ENCODE results near the gene SSH2. TPM values are rescaled to one million over a fixed set of nuclear protein-coding genes. Genes with fewer than 3 reads are reported as not detected.
"Not testable (repeated sequence)": the region's sequence is repeated elsewhere in the genome, so short reads cannot be mapped to it uniquely, and the experiment has no call there.

Gene SSH2
- total and polyA plus RNA-seq, 9 donors, result 4.2 to 13.0 (median 11.8) TPM

GRCh38 chr17:29905086-29905878 lies 24.7 kb downstream of the SSH2 start:
- TF ChIP-seq EP300 (IDR thresholded peaks at IDR 0.05), result no peak
- no peak for TF ChIP-seq CTCF (IDR thresholded peaks at IDR 0.05)
- TF ChIP-seq POLR2A (IDR thresholded peaks at IDR 0.05), result no peak
- H3K27ac ChIP-seq, result no peak overlapping the region
- intact Hi-C loops (cut with DNase I), result no loop called here
- no peaks in the 10 kb centered on the region for H3K36me3 ChIP-seq
- WGBS, 3 donors, result 91 to 98% (median 92%) methylated on average over 3 of the region's 3 CpGs
- no peak overlapping the region for H3K4me3 ChIP-seq
- no peak for DNase-seq
- H3K4me1 ChIP-seq (ENCODE audit: insufficient read depth), result no peaks in the 10 kb centered on the region
- H3K27me3 ChIP-seq, result no peaks in the 10 kb centered on the region
- no peaks in the 10 kb centered on the region for H3K9me3 ChIP-seq

- WGBS, 3 donors, result 94 to 95% (median 94%) methylated on average over 2 of the region's 2 CpGs
These were observed 26.6 kb downstream of the SSH2 start for GRCh38 chr17:29903471-29903870.

GRCh38 chr17:29897136-29897535 lies 32.9 kb downstream of the SSH2 start:
- H3K9me3 ChIP-seq; H3K27me3 ChIP-seq; H3K4me3 ChIP-seq; H3K27ac ChIP-seq; H3K36me3 ChIP-seq; DNase-seq; intact Hi-C loops (cut with DNase I); H3K4me1 ChIP-seq (ENCODE audit: insufficient read depth): not testable (repeated sequence)
- 94 to 97% (median 96%) methylated on average over 4 of the region's 4 CpGs for WGBS, 3 donors

More at GRCh38 chr17:29903471-29903870, 26.6 kb downstream of the SSH2 start:
- Histone ChIP-seq H3K27me3 (no peaks in the 10 kb centered on the region), H3K9me3 (no peaks in the 10 kb centered on the region), H3K4me3 (no peak overlapping the region), H3K27ac (no peak overlapping the region), H3K4me1 (ENCODE audit: insufficient read depth) (no peaks in the 10 kb centered on the region), H3K36me3 (no peaks in the 10 kb centered on the region)
- no peak for DNase-seq
- TF ChIP-seq CTCF (IDR thresholded peaks at IDR 0.05), result no peak
- TF ChIP-seq EP300 (IDR thresholded peaks at IDR 0.05), result no peak
- no peak for TF ChIP-seq POLR2A (IDR thresholded peaks at IDR 0.05)
- intact Hi-C loops (cut with DNase I), result no loop called here

- no peak for TF ChIP-seq POLR2A (IDR thresholded peaks at IDR 0.05)
- no peak for TF ChIP-seq EP300 (IDR thresholded peaks at IDR 0.05)
- no peaks in the 10 kb centered on the region for H3K4me1 ChIP-seq (ENCODE audit: insufficient read depth)
- intact Hi-C loops (cut with DNase I), result no loop called here
These were observed 37.8 kb downstream of the SSH2 start for GRCh38 chr17:29892201-29892600.

GRCh38 chr17:29891131-29891530 lies 38.9 kb downstream of the SSH2 start:
- Histone ChIP-seq H3K27ac (no peak overlapping the region), H3K36me3 (no peaks in the 10 kb centered on the region), H3K27me3 (no peaks in the 10 kb centered on the region), H3K4me3 (no peak overlapping the region), H3K9me3 (no peaks in the 10 kb centered on the region), H3K4me1 (ENCODE audit: insufficient read depth) (no peaks in the 10 kb centered on the region)
- 90 to 96% (median 91%) methylated on average over 1 of the region's 1 CpG for WGBS, 3 donors
- intact Hi-C loops (cut with DNase I), result no loop called here
- no peak for TF ChIP-seq POLR2A (IDR thresholded peaks at IDR 0.05)
- TF ChIP-seq CTCF (IDR thresholded peaks at IDR 0.05), result no peak
- TF ChIP-seq EP300 (IDR thresholded peaks at IDR 0.05), result no peak
- DNase-seq, result no peak

More at GRCh38 chr17:29892201-29892600, 37.8 kb downstream of the SSH2 start:
- H3K4me3 ChIP-seq, result no peak overlapping the region
- no peak overlapping the region for H3K27ac ChIP-seq
- no peaks in the 10 kb centered on the region for H3K36me3 ChIP-seq
- H3K27me3 ChIP-seq, result no peaks in the 10 kb centered on the region
- DNase-seq, result no peak
- H3K9me3 ChIP-seq, result no peaks in the 10 kb centered on the region

All from ovary (tissue), 9 donors.